Neural progenitor cell (in vitro differentiated cells): ENCODE measurements around the gene SUPT20HL2.

Experiments used
- EZH2 ChIP-seq: fragments of 200-600 bp; sonication (generic); IDR thresholded peaks from 2 replicates; pipeline ENCODE4 v1.6.1; 2017; ENCODE audit warnings: antibody characterized with exemption, mild to moderate bottlenecking, moderate library complexity
- EZH2phosphoT487 ChIP-seq: fragments of 200-600 bp; sonication (generic); IDR thresholded peaks from 2 replicates; pipeline ENCODE4 v1.6.1; 2017; ENCODE audit warnings: antibody characterized with exemption
- TF ChIP-seq, protein P1 (sequence below): fragments of 200-600 bp; sonication (generic); IDR thresholded peaks from 2 replicates; pipeline ENCODE4 v1.5.1; 2017; ENCODE audit warnings: antibody characterized with exemption, mild to moderate bottlenecking

DNA sequence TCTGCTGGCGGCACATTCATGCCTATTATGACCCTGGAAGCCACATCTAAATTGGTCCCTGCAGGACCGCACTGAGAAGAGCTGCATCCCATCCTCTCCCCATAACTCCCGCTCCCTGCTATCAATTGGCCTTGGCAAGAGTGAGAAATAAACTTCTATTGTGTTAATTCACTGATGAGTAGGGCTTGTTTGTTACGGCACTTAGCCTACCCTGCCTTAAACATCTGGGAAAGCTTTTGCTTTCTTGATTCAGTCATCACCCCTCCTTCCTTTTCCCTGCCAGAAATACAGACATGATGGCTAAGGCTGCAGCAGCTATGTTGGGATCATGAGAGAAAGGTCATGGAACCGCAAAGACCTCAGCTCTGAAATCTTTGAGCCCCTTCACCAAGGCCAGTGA, 36.5 kb downstream of the SUPT20HL2 start:
- TF ChIP-seq, protein P1, sequence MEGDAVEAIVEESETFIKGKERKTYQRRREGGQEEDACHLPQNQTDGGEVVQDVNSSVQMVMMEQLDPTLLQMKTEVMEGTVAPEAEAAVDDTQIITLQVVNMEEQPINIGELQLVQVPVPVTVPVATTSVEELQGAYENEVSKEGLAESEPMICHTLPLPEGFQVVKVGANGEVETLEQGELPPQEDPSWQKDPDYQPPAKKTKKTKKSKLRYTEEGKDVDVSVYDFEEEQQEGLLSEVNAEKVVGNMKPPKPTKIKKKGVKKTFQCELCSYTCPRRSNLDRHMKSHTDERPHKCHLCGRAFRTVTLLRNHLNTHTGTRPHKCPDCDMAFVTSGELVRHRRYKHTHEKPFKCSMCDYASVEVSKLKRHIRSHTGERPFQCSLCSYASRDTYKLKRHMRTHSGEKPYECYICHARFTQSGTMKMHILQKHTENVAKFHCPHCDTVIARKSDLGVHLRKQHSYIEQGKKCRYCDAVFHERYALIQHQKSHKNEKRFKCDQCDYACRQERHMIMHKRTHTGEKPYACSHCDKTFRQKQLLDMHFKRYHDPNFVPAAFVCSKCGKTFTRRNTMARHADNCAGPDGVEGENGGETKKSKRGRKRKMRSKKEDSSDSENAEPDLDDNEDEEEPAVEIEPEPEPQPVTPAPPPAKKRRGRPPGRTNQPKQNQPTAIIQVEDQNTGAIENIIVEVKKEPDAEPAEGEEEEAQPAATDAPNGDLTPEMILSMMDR: no peak
- TF ChIP-seq EZH2: no peak
- TF ChIP-seq EZH2phosphoT487: no peak
